Ishikawa (cell line): Measurements from ENCODE around the gene MSLN.

Experiments
- CEBPB ChIP-seq: IDR thresholded peaks from 2 replicates; pipeline ENCODE4 v1.6.1; 2012
- CREB1 ChIP-seq: IDR thresholded peaks from 2 replicates; pipeline ENCODE4 v1.6.1; 2012; ENCODE audit warnings: low read depth
- EP300 ChIP-seq: IDR thresholded peaks from 2 replicates; pipeline ENCODE4 v1.6.1; 2012; ENCODE audit warnings: borderline replicate concordance
- FOXM1 ChIP-seq: IDR thresholded peaks from 2 replicates; pipeline ENCODE4 v1.6.1; 2012; ENCODE audit warnings: low read depth, borderline replicate concordance
- MAX ChIP-seq: IDR thresholded peaks from 2 replicates; pipeline ENCODE4 v1.6.1; 2012
- RAD21 ChIP-seq: IDR thresholded peaks from 2 replicates; pipeline ENCODE4 v1.6.1; 2012; ENCODE audit warnings: low read depth
- TAF1 ChIP-seq: IDR thresholded peaks from 2 replicates; pipeline ENCODE4 v1.6.1; 2012; ENCODE audit warnings: low read depth, mild to moderate bottlenecking
- TCF12 ChIP-seq: IDR thresholded peaks from 2 replicates; pipeline ENCODE4 v1.6.1; 2012; ENCODE audit warnings: low read depth
- YY1 ChIP-seq: IDR thresholded peaks from 2 replicates; pipeline ENCODE4 v1.6.1; 2012; ENCODE audit warnings: low read depth
- ZBTB7A ChIP-seq: IDR thresholded peaks from 2 replicates; pipeline ENCODE4 v1.6.1; 2012; ENCODE audit warnings: low read depth
- TF ChIP-seq, protein P1 (sequence below): IDR thresholded peaks from 2 replicates; pipeline ENCODE4 v1.6.1; 2012; ENCODE audit warnings: low read depth, mild to moderate bottlenecking

- TF ChIP-seq MAX: no peak
- TF ChIP-seq RAD21: no peak
- TF ChIP-seq, protein P1, sequence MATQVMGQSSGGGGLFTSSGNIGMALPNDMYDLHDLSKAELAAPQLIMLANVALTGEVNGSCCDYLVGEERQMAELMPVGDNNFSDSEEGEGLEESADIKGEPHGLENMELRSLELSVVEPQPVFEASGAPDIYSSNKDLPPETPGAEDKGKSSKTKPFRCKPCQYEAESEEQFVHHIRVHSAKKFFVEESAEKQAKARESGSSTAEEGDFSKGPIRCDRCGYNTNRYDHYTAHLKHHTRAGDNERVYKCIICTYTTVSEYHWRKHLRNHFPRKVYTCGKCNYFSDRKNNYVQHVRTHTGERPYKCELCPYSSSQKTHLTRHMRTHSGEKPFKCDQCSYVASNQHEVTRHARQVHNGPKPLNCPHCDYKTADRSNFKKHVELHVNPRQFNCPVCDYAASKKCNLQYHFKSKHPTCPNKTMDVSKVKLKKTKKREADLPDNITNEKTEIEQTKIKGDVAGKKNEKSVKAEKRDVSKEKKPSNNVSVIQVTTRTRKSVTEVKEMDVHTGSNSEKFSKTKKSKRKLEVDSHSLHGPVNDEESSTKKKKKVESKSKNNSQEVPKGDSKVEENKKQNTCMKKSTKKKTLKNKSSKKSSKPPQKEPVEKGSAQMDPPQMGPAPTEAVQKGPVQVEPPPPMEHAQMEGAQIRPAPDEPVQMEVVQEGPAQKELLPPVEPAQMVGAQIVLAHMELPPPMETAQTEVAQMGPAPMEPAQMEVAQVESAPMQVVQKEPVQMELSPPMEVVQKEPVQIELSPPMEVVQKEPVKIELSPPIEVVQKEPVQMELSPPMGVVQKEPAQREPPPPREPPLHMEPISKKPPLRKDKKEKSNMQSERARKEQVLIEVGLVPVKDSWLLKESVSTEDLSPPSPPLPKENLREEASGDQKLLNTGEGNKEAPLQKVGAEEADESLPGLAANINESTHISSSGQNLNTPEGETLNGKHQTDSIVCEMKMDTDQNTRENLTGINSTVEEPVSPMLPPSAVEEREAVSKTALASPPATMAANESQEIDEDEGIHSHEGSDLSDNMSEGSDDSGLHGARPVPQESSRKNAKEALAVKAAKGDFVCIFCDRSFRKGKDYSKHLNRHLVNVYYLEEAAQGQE: no peak
- TF ChIP-seq EP300: no peak
- TF ChIP-seq TAF1: no peak
- TF ChIP-seq CEBPB: no peak
- TF ChIP-seq YY1: no peak
- TF ChIP-seq ZBTB7A: no peak
- TF ChIP-seq FOXM1: no peak
- no peak for TF ChIP-seq TCF12
- no peak for TF ChIP-seq CREB1
These were observed 31.4 kb upstream of the MSLN start for GRCh38 chr16:728890-729744.
